SK-N-SH (cell line): ENCODE measurements around the gene ECPAS. TPM values are rescaled to one million over a fixed set of nuclear protein-coding genes. Genes with fewer than 3 reads are reported as not detected.

ENCODE experiments used
- CTCF ChIA-PET: fragments of 300-600, 350-600 bp; formaldehyde crosslinking; extraction: SDS; loops from one replicate; lab custom pipeline; 2021; lab: Yijun Ruan, JAX
- POLR2A ChIA-PET: fragments of 350-600 bp; sonication (Branson Sonifier 250); formaldehyde crosslinking; extraction: SDS; loops from one replicate; lab custom pipeline; 2020; ENCODE audit warnings: antibody characterized with exemption, inconsistent platforms; lab: Yijun Ruan, JAX
- DNase-seq: peaks from one replicate; pipeline ENCODE4 v3.0.0; 2012
- H2AFZ ChIP-seq: fragments of 200-600 bp; sonication (generic); 2 replicates; pipeline ENCODE4 v1.8.1; 2016; ENCODE audit warnings: antibody characterized with exemption, mild to moderate bottlenecking, low read depth
- H3F3A ChIP-seq: fragments of 200-600 bp; sonication (generic); replicated peaks from 2 replicates; pipeline ENCODE3; 2016; ENCODE audit warnings: antibody characterized with exemption, mild to moderate bottlenecking; ENCODE audit not compliant: insufficient read depth
- H3K27ac ChIP-seq, 2 experiments: fragments of 200-500 bp in 1 of 2; fragments of 200-600 bp in 1 of 2; sonication (Bioruptor generic) in 1 of 2; sonication (generic), shearing (Covaris generic) in 1 of 2; 2 replicates each; pipeline versions ENCODE4 v1.5.1 to v1.6.1; 2014 to 2016; ENCODE audit warnings: low read depth in 2 of 2, inconsistent platforms in 1 of 2, low read length in 1 of 2, mild to moderate bottlenecking in 1 of 2, mixed read lengths in 1 of 2
- H3K27me3 ChIP-seq: fragments of 200-600 bp; sonication (generic), shearing (Covaris generic); 2 replicates; pipeline ENCODE4 v1.6.1; 2016; ENCODE audit warnings: mixed run types; ENCODE audit not compliant: insufficient read depth
- H3K36me3 ChIP-seq, 2 experiments: fragments of 200-500 bp in 1 of 2; fragments of 200-600 bp in 1 of 2; sonication (Bioruptor generic) in 1 of 2; sonication (generic) in 1 of 2; replicated peaks in 1 of 2; 2 replicates each; pipeline versions ENCODE3 to v1.5.1; 2014 to 2016; ENCODE audit warnings: low read length in 1 of 2, mild to moderate bottlenecking in 1 of 2; ENCODE audit not compliant: insufficient read depth in 2 of 2, control insufficient read depth in 1 of 2
- H3K4me1 ChIP-seq, 2 experiments: fragments of 200-500 bp in 1 of 2; fragments of 200-600 bp in 1 of 2; sonication (Bioruptor generic) in 1 of 2; sonication (generic), shearing (Covaris generic) in 1 of 2; 2 replicates each; pipeline versions ENCODE4 v1.5.1 to v1.6.1; 2014 to 2016; ENCODE audit warnings: low read depth in 1 of 2, low read length in 1 of 2, mixed run types in 1 of 2; ENCODE audit not compliant: insufficient read depth in 2 of 2, control insufficient read depth in 1 of 2
- H3K4me2 ChIP-seq: fragments of 200-600 bp; sonication (generic), shearing (Covaris generic); 2 replicates; pipeline ENCODE4 v1.6.1; 2017; ENCODE audit warnings: mixed run types
- H3K4me3 ChIP-seq, 2 experiments: fragments of 200-500 bp in 1 of 2; fragments of 200-600 bp in 1 of 2; sonication (Bioruptor generic) in 1 of 2; sonication (generic), shearing (Covaris generic) in 1 of 2; 2 replicates each; pipeline versions ENCODE4 v1.5.1 to v1.8.1; 2014 to 2016; ENCODE audit warnings: low read depth in 2 of 2, inconsistent platforms in 1 of 2, low read length in 1 of 2, mild to moderate bottlenecking in 1 of 2, mixed read lengths in 1 of 2, moderate library complexity in 1 of 2
- H3K79me2 ChIP-seq: fragments of 200-600 bp; sonication (generic); 2 replicates; pipeline ENCODE4 v1.8.1; 2017; ENCODE audit warnings: mild to moderate bottlenecking; ENCODE audit not compliant: insufficient read depth
- H3K9ac ChIP-seq: fragments of 200-600 bp; sonication (generic); 2 replicates; pipeline ENCODE4 v1.6.1; 2017; ENCODE audit warnings: mixed run types
- H3K9me2 ChIP-seq: fragments of 200-600 bp; sonication (generic); 2 replicates; pipeline ENCODE4 v1.6.1; 2017; ENCODE audit warnings: mixed run types
- H3K9me3 ChIP-seq: fragments of 200-600 bp; sonication (generic); 2 replicates; pipeline ENCODE4 v1.6.1; 2017; ENCODE audit warnings: mixed run types, mild to moderate bottlenecking, moderate library complexity
- H4K20me1 ChIP-seq: fragments of 200-600 bp; sonication (generic); 2 replicates; pipeline ENCODE4 v1.6.1; 2017; ENCODE audit warnings: mild to moderate bottlenecking, mixed run types; ENCODE audit not compliant: insufficient read depth
- CHD2 ChIP-seq: fragments of 150-350 bp; IDR thresholded peaks from 2 replicates; pipeline ENCODE4 v1.6.1; 2018; ENCODE audit warnings: low read length; ENCODE audit not compliant: partially characterized antibody
- CTCF ChIP-seq: fragments of 200-600 bp; sonication (generic); IDR thresholded peaks from 2 replicates; pipeline ENCODE4 v1.6.1; 2017; ENCODE audit warnings: antibody characterized with exemption, mild to moderate bottlenecking, moderate library complexity
- EP300 ChIP-seq, 2 experiments: IDR thresholded peaks; 2 replicates each; pipeline versions ENCODE4 v1.4.0 to v1.6.1; 2012; ENCODE audit warnings: borderline replicate concordance in 1 of 2, low read depth in 1 of 2, low read length in 1 of 2
- EZH2phosphoT487 ChIP-seq: fragments of 200-600 bp; sonication (generic); IDR thresholded peaks from 2 replicates; pipeline ENCODE4 v1.6.1; 2017; ENCODE audit warnings: low read depth, mixed run types, mild to moderate bottlenecking, antibody characterized with exemption, moderate library complexity, borderline replicate concordance
- FOXM1 ChIP-seq: IDR thresholded peaks from 2 replicates; pipeline ENCODE4 v1.4.0; 2012; ENCODE audit warnings: low read depth, mild to moderate bottlenecking
- GABPA ChIP-seq: IDR thresholded peaks from 2 replicates; pipeline ENCODE4 v1.4.0; 2012; ENCODE audit warnings: low read depth, mild to moderate bottlenecking
- IRF3 ChIP-seq: fragments of 150-350 bp; IDR thresholded peaks from 2 replicates; pipeline ENCODE4 v1.6.1; 2016; ENCODE audit warnings: mild to moderate bottlenecking, low read depth, low read length
- JUND ChIP-seq: IDR thresholded peaks from 2 replicates; pipeline ENCODE4 v1.4.0; 2012
- MAX ChIP-seq: IDR thresholded peaks from 2 replicates; pipeline ENCODE4 v1.4.0; 2012; ENCODE audit warnings: low read depth
- MEF2A ChIP-seq: IDR thresholded peaks from 2 replicates; pipeline ENCODE4 v1.4.0; 2012; ENCODE audit warnings: low read depth, borderline replicate concordance
- POLR2AphosphoS5 ChIP-seq: IDR thresholded peaks from 2 replicates; pipeline ENCODE4 v1.6.1; 2012; ENCODE audit warnings: low read depth, low read length
- RAD21 ChIP-seq: IDR thresholded peaks from 2 replicates; pipeline ENCODE4 v1.6.1; 2012; ENCODE audit warnings: mild to moderate bottlenecking, low read length
- RCOR1 ChIP-seq: fragments of 150-350 bp; IDR thresholded peaks from 2 replicates; pipeline ENCODE4 v1.6.1; 2017; ENCODE audit warnings: antibody characterized with exemption, low read length
- REST ChIP-seq: IDR thresholded peaks from 2 replicates; pipeline ENCODE4 v1.6.1; 2012; ENCODE audit warnings: mild to moderate bottlenecking, low read depth, low read length, moderate library complexity
- RFX5 ChIP-seq: IDR thresholded peaks from 2 replicates; pipeline ENCODE4 v1.6.1; 2012; ENCODE audit warnings: mild to moderate bottlenecking, improper control_type of control experiment, low read length
- RXRA ChIP-seq: IDR thresholded peaks from 2 replicates; pipeline ENCODE4 v1.4.0; 2012; ENCODE audit warnings: low read depth, mild to moderate bottlenecking, borderline replicate concordance
- SIN3A ChIP-seq: IDR thresholded peaks from 2 replicates; pipeline ENCODE4 v1.6.1; 2012; ENCODE audit warnings: low read depth, mild to moderate bottlenecking, low read length, moderate library complexity, borderline replicate concordance
- TAF1 ChIP-seq: IDR thresholded peaks from 2 replicates; pipeline ENCODE4 v1.6.1; 2012; ENCODE audit warnings: low read depth, mild to moderate bottlenecking, low read length, moderate library complexity, borderline replicate concordance
- USF1 ChIP-seq: IDR thresholded peaks from 2 replicates; pipeline ENCODE4 v1.4.0; 2012; ENCODE audit warnings: low read depth, borderline replicate concordance
- ZBTB33 ChIP-seq: IDR thresholded peaks from 2 replicates; pipeline ENCODE4 v1.4.0; 2012; ENCODE audit warnings: low read depth, borderline replicate concordance
- WGBS: methylation state at CpG from one replicate; pipeline ENCODE4 v1.1.6; 2017; ENCODE audit warnings: low lambda C conversion rate; 5-methylcytosine and 5-hydroxymethylcytosine counted together
- polyA plus RNA-seq, 3 experiments: library from polyadenylated mRNA; depleted of rRNA; stranded (reverse); fragments of >200 nt; gene quantifications; 2 replicates each; pipeline ENCODE4 v1.2.3, GENCODE V29; 2012

Gene ECPAS
- polyA plus RNA-seq, 1 of the 3 experiments (the other 2 are of a cell fraction): 17.9 TPM

GRCh38 chr9:111433082-111433481 lies 51.1 kb downstream of the ECPAS start:
- WGBS: 97% methylated on average over 3 of the region's 3 CpGs
- H3K4me1 ChIP-seq: no peaks in the 10 kb centered on the region
- no peaks in the 10 kb centered on the region for H3K9me2 ChIP-seq
- CTCF ChIA-PET: interaction anchor here (0.7 kb wide), 1 partner anchor 125 kb away, joined by 3 read pairs; no protein-coding TSS in a partner anchor
- H3K4me3 ChIP-seq: no peak overlapping the region
- H3K79me2 ChIP-seq: no peaks in the 10 kb centered on the region
- H4K20me1 ChIP-seq: no peaks in the 10 kb centered on the region
- H3K27ac ChIP-seq: no peak overlapping the region
- no peaks in the 10 kb centered on the region for H3K27me3 ChIP-seq
- no peak overlapping the region for H2AFZ ChIP-seq
- TF ChIP-seq USF1 (no peak), MAX (no peak), SIN3A (no peak), EP300 (IDR thresholded peaks at IDR 0.05; ENCODE audit: borderline replicate concordance in 1 of 2, low read depth in 1 of 2, low read length in 1 of 2) (no peak), RFX5 (no peak), FOXM1 (no peak), JUND (no peak), TAF1 (no peak), MEF2A (no peak), GABPA (no peak), RXRA (no peak), CHD2 (no peak), IRF3 (no peak), CTCF (no peak), POLR2AphosphoS5 (no peak), EZH2phosphoT487 (no peak), RCOR1 (no peak), REST (no peak), ZBTB33 (no peak), RAD21 (no peak)
- TF ChIP-seq, all 33 proteins: peak for 0
- Histone ChIP-seq H3K9ac (no peak overlapping the region), H3K9me3 (no peaks in the 10 kb centered on the region), H3K36me3 (peaks cover 55 to 60% of the 10 kb centered on the region in 2 experiments), H3K4me2 (no peak overlapping the region), H3F3A (peaks cover under 1% of the 10 kb centered on the region)
- POLR2A ChIA-PET: no interaction called here
- DNase-seq: no peak
